Measurements from ENCODE around the gene GAP43.

GRCh38 chr3:115617591-115617990 lies 5.7 kb upstream of the GAP43 start:
- TF ChIP-seq POLR2A (IDR thresholded peaks at IDR 0.05) (no peak), CTCF (IDR thresholded peaks at IDR 0.05) (no peak)

Measured in adrenal gland (tissue), 5 donors.